Measurements from ENCODE around the gene OR5K2. TPM values are rescaled to one million over a fixed set of nuclear protein-coding genes. Genes with fewer than 3 reads are reported as not detected.

Gene OR5K2
- polyA plus RNA-seq, 2 of the 4 experiments (the other 2 are of a cell fraction) = not detected

GRCh38 chr3:98522544-98523281 is 25.2 kb downstream of the OR5K2 start, which contains the start of gene CLDND1:
Gene CLDND1, minus strand, starts transcription at chr3:98522902. Its CDS starts 1,478 bp downstream, at chr3:98521424.
- H3K4me2 ChIP-seq = peak within 1 kb of the TSS; percentile 89
- peak within 1 kb of the TSS; percentile 92 for H3K4me3 ChIP-seq
- POLR2A ChIA-PET = interaction anchor here (0.8 to 1.4 kb wide), 5 partner anchors 17 to 758 kb away, joined by 3 to 10 read pairs (median 4); partner anchors contain the start of genes ARL6, CPOX and DCBLD2
- peak; percentile 92 to 95 for DNase-seq (ENCODE audit: low read depth in 1 of 2, low spot score in 1 of 2)
- H3K9me3 ChIP-seq = no peaks in the 10 kb centered on the region
- whole genome bisulfite sequencing (ENCODE audit: missing lambda C conversion rate) = 1% methylated on average over 42 of the region's 63 CpGs
- ATAC-seq = peak; percentile 99
- H3K27ac ChIP-seq = peak within 1 kb of the TSS; percentile 95 to 97
- peaks cover 8% of the 10 kb centered on the region; the same call in 2 of the 3 replicates for H3K4me1 ChIP-seq
- CTCF ChIA-PET = interaction anchor here (0.9 to 1.2 kb wide), 3 partner anchors 14 to 72 kb away, joined by 3 read pairs; no protein-coding TSS in a partner anchor
- peak; percentile 92 for FAIRE-seq
- TF ChIP-seq JUN (IDR thresholded peaks at IDR 0.05) (peak in 1 of 2 experiments; percentile 84; a peak in 3 of 5 replicates), GATA3 (IDR thresholded peaks at IDR 0.05; ENCODE audit: borderline replicate concordance) (no peak; the same call in 1 of the 2 replicates), CHD4 (IDR thresholded peaks at IDR 0.05; ENCODE audit: borderline replicate concordance) (no peak), RNF2 (IDR thresholded peaks at IDR 0.05; ENCODE audit: borderline replicate concordance, low read depth) (no peak), PHF8 (IDR thresholded peaks at IDR 0.05; ENCODE audit: borderline replicate concordance, low read depth) (peak; percentile 93), MAFK (IDR thresholded peaks at IDR 0.05; ENCODE audit: partially characterized antibody) (no peak), JUNB (IDR thresholded peaks at IDR 0.05) (no peak), NFE2L2 (conservative IDR thresholded peaks at IDR 0.05; ENCODE audit: low read length) (no peak), RCOR1 (IDR thresholded peaks at IDR 0.05; ENCODE audit: low read depth, low read length) (no peak), EP300 (IDR thresholded peaks at IDR 0.05) (no peak), HMGXB4 (CRISPR knock-in tag; IDR thresholded peaks at IDR 0.05; ENCODE audit: borderline replicate concordance) (no peak), MYC (IDR thresholded peaks at IDR 0.05; ENCODE audit: borderline replicate concordance, low read length) (0 out of 2 replicates have a peak, but pooled peaks have one; percentile 20), ZSCAN20 (CRISPR knock-in tag; IDR thresholded peaks at IDR 0.05) (no peak), ZC3H11A (IDR thresholded peaks at IDR 0.05) (no peak), KDM5A (IDR thresholded peaks at IDR 0.05) (no peak), FOSB (CRISPR knock-in tag; IDR thresholded peaks at IDR 0.05) (no peak), CEBPB (IDR thresholded peaks at IDR 0.05) (no peak), HDAC2 (IDR thresholded peaks at IDR 0.05) (no peak), USF2 (IDR thresholded peaks at IDR 0.05) (no peak), BCL3 (IDR thresholded peaks at IDR 0.05) (peak; percentile 67; the same call in 1 of the 3 replicates), HOXB13 (CRISPR knock-in tag; IDR thresholded peaks at IDR 0.05; ENCODE audit: low read depth) (no peak), SREBF2 (IDR thresholded peaks at IDR 0.05) (no peak), FOSL2 (IDR thresholded peaks at IDR 0.05) (no peak), FOSL2 (CRISPR knock-in tag; IDR thresholded peaks at IDR 0.05) (no peak), CTCF (IDR thresholded peaks at IDR 0.05) (no peak), POLR2A (IDR thresholded peaks at IDR 0.05; ENCODE audit: low read length) (peak; percentile 83), RARB (CRISPR knock-in tag; IDR thresholded peaks at IDR 0.05) (no peak)
- TF ChIP-seq, protein P1, sequence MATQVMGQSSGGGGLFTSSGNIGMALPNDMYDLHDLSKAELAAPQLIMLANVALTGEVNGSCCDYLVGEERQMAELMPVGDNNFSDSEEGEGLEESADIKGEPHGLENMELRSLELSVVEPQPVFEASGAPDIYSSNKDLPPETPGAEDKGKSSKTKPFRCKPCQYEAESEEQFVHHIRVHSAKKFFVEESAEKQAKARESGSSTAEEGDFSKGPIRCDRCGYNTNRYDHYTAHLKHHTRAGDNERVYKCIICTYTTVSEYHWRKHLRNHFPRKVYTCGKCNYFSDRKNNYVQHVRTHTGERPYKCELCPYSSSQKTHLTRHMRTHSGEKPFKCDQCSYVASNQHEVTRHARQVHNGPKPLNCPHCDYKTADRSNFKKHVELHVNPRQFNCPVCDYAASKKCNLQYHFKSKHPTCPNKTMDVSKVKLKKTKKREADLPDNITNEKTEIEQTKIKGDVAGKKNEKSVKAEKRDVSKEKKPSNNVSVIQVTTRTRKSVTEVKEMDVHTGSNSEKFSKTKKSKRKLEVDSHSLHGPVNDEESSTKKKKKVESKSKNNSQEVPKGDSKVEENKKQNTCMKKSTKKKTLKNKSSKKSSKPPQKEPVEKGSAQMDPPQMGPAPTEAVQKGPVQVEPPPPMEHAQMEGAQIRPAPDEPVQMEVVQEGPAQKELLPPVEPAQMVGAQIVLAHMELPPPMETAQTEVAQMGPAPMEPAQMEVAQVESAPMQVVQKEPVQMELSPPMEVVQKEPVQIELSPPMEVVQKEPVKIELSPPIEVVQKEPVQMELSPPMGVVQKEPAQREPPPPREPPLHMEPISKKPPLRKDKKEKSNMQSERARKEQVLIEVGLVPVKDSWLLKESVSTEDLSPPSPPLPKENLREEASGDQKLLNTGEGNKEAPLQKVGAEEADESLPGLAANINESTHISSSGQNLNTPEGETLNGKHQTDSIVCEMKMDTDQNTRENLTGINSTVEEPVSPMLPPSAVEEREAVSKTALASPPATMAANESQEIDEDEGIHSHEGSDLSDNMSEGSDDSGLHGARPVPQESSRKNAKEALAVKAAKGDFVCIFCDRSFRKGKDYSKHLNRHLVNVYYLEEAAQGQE (IDR thresholded peaks at IDR 0.05) = no peak
- TF ChIP-seq, protein P2, sequence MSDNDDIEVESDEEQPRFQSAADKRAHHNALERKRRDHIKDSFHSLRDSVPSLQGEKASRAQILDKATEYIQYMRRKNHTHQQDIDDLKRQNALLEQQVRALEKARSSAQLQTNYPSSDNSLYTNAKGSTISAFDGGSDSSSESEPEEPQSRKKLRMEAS (IDR thresholded peaks at IDR 0.05) = peak; percentile 26; the same call in 1 of the 2 replicates
